CD4-positive, alpha-beta T cell treated with Interleukin-12 subunit alpha and Interleukin-12 subunit beta, for 1 hour (primary cell): ENCODE results near the gene CPNE5.

Experiments
- DNase-seq: peaks from one replicate; pipeline ENCODE4 v3.0.0-alpha.2; 2020

CPNE5 gene

GRCh38 chr6:36856277-36856676 lies 17.0 kb upstream of the CPNE5 start:
- DNase-seq = no peak

- no peak for DNase-seq
Measured at GRCh38 chr6:36855750-36856149, 16.5 kb upstream of the CPNE5 start.

GRCh38 chr6:36853325-36853724 lies 14.1 kb upstream of the CPNE5 start:
- no peak for DNase-seq

- DNase-seq = no peak
Measured at GRCh38 chr6:36852481-36853147, 13.4 kb upstream of the CPNE5 start.

- DNase-seq = no peak
Measured at GRCh38 chr6:36851626-36852025, 12.4 kb upstream of the CPNE5 start.

- peak; percentile 58 for DNase-seq
Measured at GRCh38 chr6:36851149-36851614, 11.9 kb upstream of the CPNE5 start.

GRCh38 chr6:36850021-36850420 lies 10.8 kb upstream of the CPNE5 start:
- no peak for DNase-seq

- DNase-seq = no peak
Measured at GRCh38 chr6:36848658-36849441, 9.6 kb upstream of the CPNE5 start.

GRCh38 chr6:36847991-36848390 lies 8.7 kb upstream of the CPNE5 start:
- DNase-seq = no peak

GRCh38 chr6:36847152-36847551 lies 7.9 kb upstream of the CPNE5 start:
- no peak for DNase-seq

- no peak for DNase-seq
Measured at GRCh38 chr6:36845233-36845632, 6.0 kb upstream of the CPNE5 start.

- DNase-seq = no peak
Measured at GRCh38 chr6:36844232-36845170, 5.3 kb upstream of the CPNE5 start.

- DNase-seq = no peak
Measured at GRCh38 chr6:36843170-36843569, 3.9 kb upstream of the CPNE5 start.

- no peak for DNase-seq
Measured at GRCh38 chr6:36841756-36842155, 2.5 kb upstream of the CPNE5 start.

- peak; percentile 31 for DNase-seq
Measured at GRCh38 chr6:36840432-36841403, 1.5 kb upstream of the CPNE5 start.

GRCh38 chr6:36839749-36840431 lies 646 bp upstream of the CPNE5 start:
- DNase-seq = peak; percentile 57

- no peak for DNase-seq
Measured at GRCh38 chr6:36837686-36838085, 1.6 kb downstream of the CPNE5 start.

- no peak for DNase-seq
Measured at GRCh38 chr6:36837022-36837339, 2.3 kb downstream of the CPNE5 start.

GRCh38 chr6:36836111-36837021 lies 2.9 kb downstream of the CPNE5 start:
- DNase-seq = no peak

GRCh38 chr6:36834576-36835341 lies 4.5 kb downstream of the CPNE5 start:
- DNase-seq = no peak
